Colonic mucosa (tissue), 4 donors: Measurements from ENCODE around the gene APAF1. TPM values are rescaled to one million over a fixed set of nuclear protein-coding genes. Genes with fewer than 3 reads are reported as not detected.

Source experiments
- DNase-seq: peaks from one replicate; pipeline ENCODE4 v3.0.0-alpha.2; 2020
- H3K27ac ChIP-seq: fragments of 200-600 bp; one replicate; pipeline ENCODE4 v1.8.0; 2021
- H3K27me3 ChIP-seq: fragments of 200-600 bp; one replicate; pipeline ENCODE4 v1.8.0; 2021
- H3K36me3 ChIP-seq: fragments of 200-600 bp; one replicate; pipeline ENCODE4 v1.8.0; 2021
- H3K4me1 ChIP-seq: fragments of 200-600 bp; one replicate; pipeline ENCODE4 v1.8.0; 2021; ENCODE audit warnings: mild to moderate bottlenecking
- H3K4me3 ChIP-seq: fragments of 200-600 bp; one replicate; pipeline ENCODE4 v1.8.0; 2021
- H3K9ac ChIP-seq, 2 donors: one replicate each; pipeline ENCODE4 v1.7.0; 2013; ENCODE audit warnings: control low read depth in 2 of 2, low read depth in 2 of 2, low read length in 2 of 2
- H3K9me3 ChIP-seq: fragments of 200-600 bp; one replicate; pipeline ENCODE4 v1.8.0; 2021
- intact Hi-C: fragments of 100-400 bp; cut with DNase I; formaldehyde crosslinking; loops from one replicate; pipeline ENCODE4 v1.14.1; 2022
- total RNA-seq, 2 donors: library from RNA; stranded (reverse); fragmentation: NEBNext Ultra II Directional in 1 of 2; extraction: Animal tissue kit (Norgen Biotek cat#: 25700) in 1 of 2; gene quantifications; one replicate each; pipeline ENCODE4 v1.2.1, GENCODE V29; 2021
- TF ChIP-seq, protein P1 (sequence below): fragments of 200-600 bp; IDR thresholded peaks from one replicate; pipeline ENCODE4 v1.8.0; 2022; ENCODE audit warnings: antibody characterized with exemption, mild to moderate bottlenecking
- donor health status: healthy.
- donor health status: DM: no; HTN: no; CAD: no.
- donor health status: DM: no; HTN: no; CAD: no.

Gene APAF1
- total RNA-seq, 2 donors from 2014 or later: 36.8 to 52.6 TPM

DNA sequence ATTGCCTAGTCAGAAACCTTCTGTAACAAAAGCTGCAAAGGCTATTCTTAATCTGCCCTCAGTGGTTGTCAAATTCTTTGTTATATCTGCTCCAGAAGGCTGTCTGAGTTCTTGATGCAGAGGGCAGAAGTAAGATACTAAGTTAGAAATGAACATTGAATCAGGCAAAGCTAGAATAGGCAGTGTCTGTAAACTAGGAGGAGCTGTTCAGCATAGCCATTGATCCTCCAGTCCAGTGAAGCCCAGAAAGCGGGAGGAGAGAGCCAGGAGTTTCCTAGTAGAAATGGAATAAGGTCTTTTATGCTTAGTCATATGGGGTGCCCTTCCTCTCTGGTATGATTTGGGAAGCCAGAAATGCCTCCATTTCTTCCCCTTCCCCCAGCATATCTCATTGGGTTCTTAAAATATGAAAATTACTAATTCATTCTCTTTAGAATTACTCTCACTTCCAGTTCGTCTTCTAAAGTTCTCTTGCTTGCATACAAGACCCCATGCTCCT is 76.2 kb downstream of the APAF1 start:
- Histone ChIP-seq H3K4me3 (no peak overlapping the region), H3K36me3 (peaks cover 2% of the 10 kb centered on the region), H3K27me3 (no peaks in the 10 kb centered on the region), H3K9ac (no peak overlapping the region), H3K27ac (no peak overlapping the region), H3K4me1 (no peaks in the 10 kb centered on the region), H3K9me3 (no peaks in the 10 kb centered on the region)
- TF ChIP-seq, protein P1, sequence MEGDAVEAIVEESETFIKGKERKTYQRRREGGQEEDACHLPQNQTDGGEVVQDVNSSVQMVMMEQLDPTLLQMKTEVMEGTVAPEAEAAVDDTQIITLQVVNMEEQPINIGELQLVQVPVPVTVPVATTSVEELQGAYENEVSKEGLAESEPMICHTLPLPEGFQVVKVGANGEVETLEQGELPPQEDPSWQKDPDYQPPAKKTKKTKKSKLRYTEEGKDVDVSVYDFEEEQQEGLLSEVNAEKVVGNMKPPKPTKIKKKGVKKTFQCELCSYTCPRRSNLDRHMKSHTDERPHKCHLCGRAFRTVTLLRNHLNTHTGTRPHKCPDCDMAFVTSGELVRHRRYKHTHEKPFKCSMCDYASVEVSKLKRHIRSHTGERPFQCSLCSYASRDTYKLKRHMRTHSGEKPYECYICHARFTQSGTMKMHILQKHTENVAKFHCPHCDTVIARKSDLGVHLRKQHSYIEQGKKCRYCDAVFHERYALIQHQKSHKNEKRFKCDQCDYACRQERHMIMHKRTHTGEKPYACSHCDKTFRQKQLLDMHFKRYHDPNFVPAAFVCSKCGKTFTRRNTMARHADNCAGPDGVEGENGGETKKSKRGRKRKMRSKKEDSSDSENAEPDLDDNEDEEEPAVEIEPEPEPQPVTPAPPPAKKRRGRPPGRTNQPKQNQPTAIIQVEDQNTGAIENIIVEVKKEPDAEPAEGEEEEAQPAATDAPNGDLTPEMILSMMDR: no peak
- intact Hi-C loops: loop anchor here (10.0 kb wide), 1 partner anchor 274 kb away; no protein-coding TSS in a partner anchor
- DNase-seq: no peak

- TF ChIP-seq, protein P1: no peak
- DNase-seq: no peak
- H3K4me3 ChIP-seq: no peak overlapping the region
- H3K9me3 ChIP-seq: no peaks in the 10 kb centered on the region
- no peaks in the 10 kb centered on the region for H3K27me3 ChIP-seq
- H3K36me3 ChIP-seq: no peaks in the 10 kb centered on the region
- intact Hi-C loops: loop anchor here (10.0 kb wide), 1 partner anchor 270 kb away; no protein-coding TSS in a partner anchor
- H3K27ac ChIP-seq: no peak overlapping the region
- H3K4me1 ChIP-seq: no peaks in the 10 kb centered on the region
- no peak overlapping the region for H3K9ac ChIP-seq
These were observed 79.5 kb downstream of the APAF1 start for GRCh38 chr12:98724384-98725155.

- Histone ChIP-seq H3K4me3 (no peak overlapping the region), H3K9ac (no peak overlapping the region), H3K36me3 (no peaks in the 10 kb centered on the region), H3K27ac (no peak overlapping the region), H3K9me3 (no peaks in the 10 kb centered on the region), H3K4me1 (no peaks in the 10 kb centered on the region), H3K27me3 (no peaks in the 10 kb centered on the region)
- DNase-seq: no peak
- TF ChIP-seq, protein P1: peak; percentile 29
- intact Hi-C loops: loop anchor here (10.0 kb wide), 1 partner anchor 269 kb away; no protein-coding TSS in a partner anchor
These were observed 80.6 kb downstream of the APAF1 start for GRCh38 chr12:98725476-98726247.

DNA sequence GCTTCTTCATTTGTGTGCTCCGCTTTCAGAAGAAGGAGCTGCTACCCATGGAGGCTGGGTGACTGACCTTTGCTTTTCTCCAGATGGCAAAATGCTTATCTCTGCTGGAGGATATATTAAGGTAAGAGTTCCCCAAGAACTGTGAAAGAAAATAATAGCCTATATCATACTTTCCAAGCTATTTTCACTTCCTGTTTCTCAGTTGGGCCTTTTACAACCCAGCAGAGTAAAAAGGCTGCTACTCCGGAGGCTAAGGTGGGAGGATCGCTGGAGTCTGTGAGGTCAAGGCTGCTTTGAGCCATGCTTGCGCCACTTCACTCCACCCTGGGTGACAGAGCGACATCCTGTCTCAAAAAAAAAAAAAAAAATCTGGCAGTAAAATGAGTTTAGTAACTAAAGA is 82.1 kb downstream of the APAF1 start:
- H3K27me3 ChIP-seq: no peaks in the 10 kb centered on the region
- no peak for DNase-seq
- TF ChIP-seq, protein P1: no peak
- H3K9me3 ChIP-seq: no peaks in the 10 kb centered on the region
- intact Hi-C loops: loop anchor here (10.0 kb wide), 1 partner anchor 268 kb away; no protein-coding TSS in a partner anchor
- no peak overlapping the region for H3K27ac ChIP-seq
- no peaks in the 10 kb centered on the region for H3K36me3 ChIP-seq
- no peak overlapping the region for H3K4me3 ChIP-seq
- H3K9ac ChIP-seq: no peak overlapping the region
- H3K4me1 ChIP-seq: no peaks in the 10 kb centered on the region

GRCh38 chr12:98730412-98730811 is 85.3 kb downstream of the APAF1 start:
- no peaks in the 10 kb centered on the region for H3K9me3 ChIP-seq
- H3K4me3 ChIP-seq: no peak overlapping the region
- H3K27me3 ChIP-seq: no peaks in the 10 kb centered on the region
- TF ChIP-seq, protein P1: no peak
- DNase-seq: no peak
- H3K4me1 ChIP-seq: no peaks in the 10 kb centered on the region
- no peaks in the 10 kb centered on the region for H3K36me3 ChIP-seq
- intact Hi-C loops: no loop called here
- no peak overlapping the region for H3K9ac ChIP-seq
- H3K27ac ChIP-seq: no peak overlapping the region
